ENCODE data around the gene OSBPL8. TPM values are rescaled to one million over a fixed set of nuclear protein-coding genes. Genes with fewer than 3 reads are reported as not detected.

OSBPL8 gene
- total and polyA plus RNA-seq, 10 of the 15 experiments (the other 5 are each of a cell fraction or from before 2014, with no cell fraction given), result 10.4 to 58.0 (median 32.0) TPM

GRCh38 chr12:76317976-76318375, 241.6 kb downstream of the OSBPL8 start:
- RAD21 ChIA-PET (ENCODE audit: unreplicated experiment), result no interaction called here
- TF ChIP-seq HCFC1 (IDR thresholded peaks at IDR 0.05; ENCODE audit: low read length) (no peak), NBN (IDR thresholded peaks at IDR 0.05) (no peak), FOXK2 (IDR thresholded peaks at IDR 0.05) (no peak), REST (IDR thresholded peaks at IDR 0.05; ENCODE audit: low read depth, low read length) (no peak), RUNX3 (IDR thresholded peaks at IDR 0.05; ENCODE audit: low read length) (no peak), NKRF (conservative IDR thresholded peaks at IDR 0.05) (no peak), POU2F2 (IDR thresholded peaks at IDR 0.05; ENCODE audit: borderline replicate concordance, low read depth, low read length) (no peak), GABPA (IDR thresholded peaks at IDR 0.05; ENCODE audit: low read depth) (no peak), CREM (IDR thresholded peaks at IDR 0.05; ENCODE audit: low read depth) (no peak), USF1 (IDR thresholded peaks at IDR 0.05; ENCODE audit: borderline replicate concordance, extremely low read length, insufficient read depth, low read depth, low read length) (no peak), RFX5 (IDR thresholded peaks at IDR 0.05; ENCODE audit: low read depth, low read length) (no peak), ATF2 (IDR thresholded peaks at IDR 0.05; ENCODE audit: low read length) (no peak)

More at GRCh38 chr12:76317976-76318375, 241.6 kb downstream of the OSBPL8 start:
- H3K79me2 ChIP-seq (ENCODE audit: control insufficient read depth, insufficient read depth, low read length), result no peaks in the 10 kb centered on the region
- H2AFZ ChIP-seq (ENCODE audit: control insufficient read depth, low read depth, low read length), result no peak overlapping the region
- DNase-seq (ENCODE audit: low read depth, low spot score) (no peak), ATAC-seq (no peak), FAIRE-seq (no peak)
- H3K4me3 ChIP-seq, result no peak overlapping the region
- H3K4me1 ChIP-seq (ENCODE audit: control insufficient read depth, insufficient read depth, low read length), result no peaks in the 10 kb centered on the region
- H3K27me3 ChIP-seq (replicated peaks in 1 of 2; ENCODE audit: control insufficient read depth in 2 of 2, insufficient read depth in 2 of 2, low read length in 1 of 2), result no peaks in the 10 kb centered on the region; a peak in 1 of 4 replicates
- ChIA-PET POLR2A (no interaction called here), CTCF (no interaction called here), SMC1A (ENCODE audit: uncharacterized antibody, unreplicated experiment) (interaction anchor here (0.8 kb wide), 1 partner anchor 790 kb away, joined by 3 read pairs; no protein-coding TSS in a partner anchor)
- intact Hi-C loops (cut with micrococcal nuclease; ENCODE audit: unreplicated experiment), result no loop called here
- in situ Hi-C loops (cut with MboI), result no loop called here
- no peak overlapping the region for H3K4me2 ChIP-seq (ENCODE audit: control insufficient read depth, insufficient read depth)
- no peak overlapping the region for H3K27ac ChIP-seq (ENCODE audit: control insufficient read depth, insufficient read depth)
- no TSS peak for BruUV-seq (replicated peaks)
- H3K9me3 ChIP-seq (replicated peaks; ENCODE audit: control insufficient read depth, insufficient read depth, low read length), result no peaks in the 10 kb centered on the region
- no peaks in the 10 kb centered on the region for H4K20me1 ChIP-seq (ENCODE audit: control insufficient read depth, insufficient read depth)
- WGBS (ENCODE audit: insufficient coverage, insufficient replicate concordance, low lambda C conversion rate, missing lambda C conversion rate), result 50% methylated on average over 1 of the region's 1 CpG
- no peaks in the 10 kb centered on the region for H3K36me3 ChIP-seq (ENCODE audit: control insufficient read depth in 2 of 2, insufficient read depth in 2 of 2, low read length in 1 of 2)
- H3K9ac ChIP-seq (ENCODE audit: control insufficient read depth, insufficient read depth, low read length), result no peak overlapping the region

Measured in GM12878 (cell line).